Kasumi-1 (cell line): ENCODE results near the gene ZAP70.

Experiments
- DNase-seq, 2 experiments: peaks; one replicate each; lab custom pipeline; 2025; lab: John Stamatoyannopoulos, UW

ZAP70 gene

GRCh38 chr2:97717613-97717995 lies 4.2 kb downstream of the ZAP70 start:
- no peak for DNase-seq

GRCh38 chr2:97718051-97718882 lies 4.9 kb downstream of the ZAP70 start:
- peak; percentile 77 to 81 for DNase-seq

GRCh38 chr2:97718942-97719341 lies 5.6 kb downstream of the ZAP70 start:
- peak; percentile 43 to 53 for DNase-seq

- DNase-seq = no peak
Measured at GRCh38 chr2:97719362-97720155, 6.2 kb downstream of the ZAP70 start.

GRCh38 chr2:97720746-97721145 lies 7.4 kb downstream of the ZAP70 start:
- DNase-seq = no peak

GRCh38 chr2:97722227-97722626 lies 8.9 kb downstream of the ZAP70 start:
- no peak for DNase-seq

- no peak for DNase-seq
Measured at GRCh38 chr2:97723156-97724072, 10.0 kb downstream of the ZAP70 start.

GRCh38 chr2:97724073-97724410 lies 10.7 kb downstream of the ZAP70 start:
- no peak for DNase-seq

GRCh38 chr2:97724501-97724900 lies 11.1 kb downstream of the ZAP70 start:
- DNase-seq = no peak

- DNase-seq = no peak
Measured at GRCh38 chr2:97724946-97725688, 11.7 kb downstream of the ZAP70 start.

GRCh38 chr2:97726261-97727064 lies 13.1 kb downstream of the ZAP70 start:
- DNase-seq = no peak

GRCh38 chr2:97727296-97727695 lies 13.9 kb downstream of the ZAP70 start:
- no peak for DNase-seq

GRCh38 chr2:97728091-97728731 lies 14.8 kb downstream of the ZAP70 start:
- no peak for DNase-seq

GRCh38 chr2:97730245-97730644 lies 16.9 kb downstream of the ZAP70 start:
- DNase-seq = no peak

- no peak for DNase-seq
Measured at GRCh38 chr2:97731274-97732020, 18.1 kb downstream of the ZAP70 start.

- DNase-seq = no peak
Measured at GRCh38 chr2:97732436-97733340, 19.3 kb downstream of the ZAP70 start.

GRCh38 chr2:97733341-97734035 lies 20.1 kb downstream of the ZAP70 start:
- DNase-seq = no peak
